C4-2B (cell line): ENCODE measurements around the gene SLC2A11.

ENCODE experiments used
- ZFX ChIP-seq: fragments of 450-650 bp; IDR thresholded peaks from 2 replicates; pipeline ENCODE4 v1.6.1; 2017
- TF ChIP-seq, protein P1 (sequence below): fragments of 450-650 bp; conservative IDR thresholded peaks from 2 replicates; pipeline ENCODE4 v1.5.1; 2017; ENCODE audit warnings: mild to moderate bottlenecking

DNA sequence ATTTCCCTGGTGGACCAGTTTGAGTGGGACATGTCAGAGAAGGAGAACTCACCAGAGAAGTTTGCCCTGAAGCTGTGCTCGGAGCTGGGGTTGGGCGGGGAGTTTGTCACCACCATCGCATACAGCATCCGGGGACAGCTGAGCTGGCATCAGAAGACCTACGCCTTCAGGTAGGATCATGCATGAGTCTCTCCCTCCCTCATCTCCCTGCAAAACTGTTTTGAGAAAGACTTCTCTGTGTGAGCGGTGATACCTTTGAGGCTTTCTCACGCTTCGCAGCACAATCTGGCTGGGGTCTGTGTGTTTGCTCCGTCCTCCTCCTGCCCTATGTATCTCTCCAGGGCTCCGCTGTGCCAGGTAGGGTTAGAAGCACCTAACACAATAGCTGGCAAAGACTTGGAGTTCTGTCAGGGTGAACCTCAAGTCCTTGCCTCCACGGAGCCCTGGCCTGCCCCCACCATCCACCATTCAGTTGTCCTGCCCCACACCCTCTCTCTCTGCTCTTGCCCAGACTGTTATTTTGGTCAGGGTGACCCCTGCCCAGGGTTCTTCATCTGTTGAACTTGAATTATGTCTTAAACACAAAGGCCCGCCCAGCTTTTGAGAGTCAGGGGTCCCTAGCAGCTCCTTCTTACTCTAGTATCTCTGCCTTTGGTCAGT lies 32.3 kb upstream of the SLC2A11 start:
- TF ChIP-seq, protein P1, sequence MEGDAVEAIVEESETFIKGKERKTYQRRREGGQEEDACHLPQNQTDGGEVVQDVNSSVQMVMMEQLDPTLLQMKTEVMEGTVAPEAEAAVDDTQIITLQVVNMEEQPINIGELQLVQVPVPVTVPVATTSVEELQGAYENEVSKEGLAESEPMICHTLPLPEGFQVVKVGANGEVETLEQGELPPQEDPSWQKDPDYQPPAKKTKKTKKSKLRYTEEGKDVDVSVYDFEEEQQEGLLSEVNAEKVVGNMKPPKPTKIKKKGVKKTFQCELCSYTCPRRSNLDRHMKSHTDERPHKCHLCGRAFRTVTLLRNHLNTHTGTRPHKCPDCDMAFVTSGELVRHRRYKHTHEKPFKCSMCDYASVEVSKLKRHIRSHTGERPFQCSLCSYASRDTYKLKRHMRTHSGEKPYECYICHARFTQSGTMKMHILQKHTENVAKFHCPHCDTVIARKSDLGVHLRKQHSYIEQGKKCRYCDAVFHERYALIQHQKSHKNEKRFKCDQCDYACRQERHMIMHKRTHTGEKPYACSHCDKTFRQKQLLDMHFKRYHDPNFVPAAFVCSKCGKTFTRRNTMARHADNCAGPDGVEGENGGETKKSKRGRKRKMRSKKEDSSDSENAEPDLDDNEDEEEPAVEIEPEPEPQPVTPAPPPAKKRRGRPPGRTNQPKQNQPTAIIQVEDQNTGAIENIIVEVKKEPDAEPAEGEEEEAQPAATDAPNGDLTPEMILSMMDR: no peak
- no peak for TF ChIP-seq ZFX
